AG10803 (cell line): ENCODE results near the gene ST14.

ENCODE experiments used
- DNase-seq: peaks from one replicate; pipeline ENCODE4 v3.0.0; 2010; ENCODE audit warnings: low read depth
- H3K4me3 ChIP-seq: 2 replicates; pipeline ENCODE4 v1.5.1; 2011; ENCODE audit warnings: mild to moderate bottlenecking, low read length, control low read depth
- CTCF ChIP-seq: conservative IDR thresholded peaks from 2 replicates; pipeline ENCODE4 v1.5.1; 2011; ENCODE audit warnings: mild to moderate bottlenecking, low read length, control low read depth, inconsistent platforms

The ST14 gene

GRCh38 chr11:130118165-130118564 lies 41.4 kb upstream of the ST14 start:
- H3K4me3 ChIP-seq, result no peak overlapping the region
- no peak for TF ChIP-seq CTCF
- no peak for DNase-seq

DNA sequence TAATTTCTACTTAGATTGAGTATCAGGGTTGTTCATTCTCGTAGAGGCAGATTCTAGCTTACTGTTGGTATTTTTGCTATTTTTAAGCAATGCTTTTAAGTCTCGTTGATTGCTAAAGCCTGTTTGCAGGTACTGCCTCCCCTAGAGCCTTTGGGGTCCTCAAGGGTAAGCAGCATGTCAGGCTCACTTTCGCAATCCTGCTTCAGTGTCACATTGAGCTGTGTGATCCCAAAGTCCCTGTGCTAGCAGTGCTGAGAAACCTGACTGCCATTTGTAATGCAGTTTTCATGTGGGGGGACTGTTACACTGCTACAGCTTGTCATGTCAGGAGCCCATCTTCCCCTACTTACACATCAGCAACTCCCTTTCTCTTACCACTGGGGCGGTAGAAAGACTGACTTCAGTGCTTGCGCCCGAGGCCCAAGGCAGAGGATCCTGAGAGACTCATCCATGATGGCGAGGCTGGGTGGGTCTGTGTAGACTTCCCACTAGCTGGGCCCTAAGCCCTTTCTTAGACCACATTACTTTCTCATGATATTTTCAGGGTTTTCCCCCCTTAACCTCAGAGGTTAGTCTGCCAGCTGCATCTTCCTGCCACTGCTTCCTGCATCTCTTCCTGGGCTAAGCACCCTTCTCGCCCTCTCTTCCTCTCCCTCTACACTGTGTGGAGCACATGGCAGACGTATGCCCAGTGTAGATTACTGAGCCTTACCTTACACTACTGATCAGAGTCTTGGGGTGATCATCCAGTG lies 40.8 kb upstream of the ST14 start:
- DNase-seq, result no peak
- H3K4me3 ChIP-seq, result no peak overlapping the region
- no peak for TF ChIP-seq CTCF

GRCh38 chr11:130120045-130120444 lies 39.5 kb upstream of the ST14 start:
- TF ChIP-seq CTCF, result no peak
- no peak overlapping the region for H3K4me3 ChIP-seq
- no peak for DNase-seq

- no peak for TF ChIP-seq CTCF
- DNase-seq, result peak; percentile 81
- H3K4me3 ChIP-seq, result no peak overlapping the region
Measured at GRCh38 chr11:130121445-130121978, 38.1 kb upstream of the ST14 start.

- TF ChIP-seq CTCF, result no peak
- no peak overlapping the region for H3K4me3 ChIP-seq
- DNase-seq, result no peak
Measured at GRCh38 chr11:130122141-130122575, 37.4 kb upstream of the ST14 start.

- TF ChIP-seq CTCF, result no peak
- DNase-seq, result no peak
- H3K4me3 ChIP-seq, result no peak overlapping the region
Measured at GRCh38 chr11:130123414-130124040, 36.1 kb upstream of the ST14 start.

GRCh38 chr11:130124096-130124495 lies 35.5 kb upstream of the ST14 start:
- H3K4me3 ChIP-seq, result no peak overlapping the region
- TF ChIP-seq CTCF, result peak; percentile 16; the same call in 1 of the 2 replicates
- peak; percentile 94 for DNase-seq
